ENCODE measurements around the gene KRT13.

DNA sequence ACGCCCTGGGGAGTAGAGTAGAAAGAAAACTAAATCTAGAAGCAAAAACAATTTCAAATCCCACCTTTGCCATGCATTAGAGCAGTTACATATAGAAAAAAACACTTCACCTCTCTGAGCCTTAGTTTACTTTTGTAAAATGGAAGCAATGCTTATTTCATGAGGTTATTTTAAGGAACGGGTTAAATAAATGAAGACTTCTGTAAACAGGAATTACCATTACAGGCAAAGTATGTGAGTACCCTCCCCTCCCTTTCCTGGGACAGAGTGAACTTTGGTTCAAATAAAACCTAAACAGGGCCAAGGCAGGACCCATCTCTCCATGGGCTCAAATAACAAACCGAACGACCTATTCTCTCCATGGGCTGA is 17.8 kb upstream of the KRT13 start:
- TF ChIP-seq EZH2phosphoT487 (IDR thresholded peaks at IDR 0.05; ENCODE audit: low read depth, severe bottlenecking, unreplicated experiment) (no peak), EZH2 (IDR thresholded peaks at IDR 0.05; ENCODE audit: borderline replicate concordance) (no peak), CTCF (IDR thresholded peaks at IDR 0.05; ENCODE audit: poor library complexity) (no peak)

All from hepatocyte (in vitro differentiated cells).